Measurements from ENCODE around the gene ELL2.

GRCh38 chr5:95866435-95867040, 95.1 kb downstream of the ELL2 start:
- TF ChIP-seq PATZ1 (CRISPR knock-in tag; IDR thresholded peaks at IDR 0.05; ENCODE audit: borderline replicate concordance) (no peak), POU6F1 (CRISPR knock-in tag; IDR thresholded peaks at IDR 0.05; ENCODE audit: borderline replicate concordance, low read depth) (no peak), ZFP3 (CRISPR knock-in tag; IDR thresholded peaks at IDR 0.05) (no peak), ZFP30 (CRISPR knock-in tag; IDR thresholded peaks at IDR 0.05) (no peak), PPARA (CRISPR knock-in tag; IDR thresholded peaks at IDR 0.05; ENCODE audit: borderline replicate concordance) (no peak), ARNTL (CRISPR knock-in tag; IDR thresholded peaks at IDR 0.05; ENCODE audit: borderline replicate concordance, low read depth) (no peak), ZNF8 (CRISPR knock-in tag; IDR thresholded peaks at IDR 0.05) (no peak), ZNF565 (CRISPR knock-in tag; conservative IDR thresholded peaks at IDR 0.05; ENCODE audit: low read depth) (no peak), TCF4 (CRISPR knock-in tag; IDR thresholded peaks at IDR 0.05; ENCODE audit: borderline replicate concordance) (no peak), ZNF70 (CRISPR knock-in tag; IDR thresholded peaks at IDR 0.05) (no peak), ISL1 (CRISPR knock-in tag; IDR thresholded peaks at IDR 0.05) (no peak), RARB (CRISPR knock-in tag; IDR thresholded peaks at IDR 0.05) (no peak), OSR1 (CRISPR knock-in tag; IDR thresholded peaks at IDR 0.05) (no peak), TSHZ2 (CRISPR knock-in tag; IDR thresholded peaks at IDR 0.05) (no peak)
